ENCODE results near the gene ZC3HAV1L. TPM values are rescaled to one million over a fixed set of nuclear protein-coding genes. Genes with fewer than 3 reads are reported as not detected.
A peak's percentile ranks its signal among the peaks of the same experiment; 100 is the strongest.
"Not testable (repeated sequence)": the region's sequence is repeated elsewhere in the genome, so short reads cannot be mapped to it uniquely, and the experiment has no call there.

The ZC3HAV1L gene
- polyA plus RNA-seq, 6 donors from 2014 or later: 0.18 TPM; not detected in 5

- H3K27ac Mint-ChIP-seq: peak overlapping the region in 3 of 6 donors; percentile 4 to 79 (median 13)
- H3K27me3 Mint-ChIP-seq: no peaks in the 10 kb centered on the region
- H3K4me3 Mint-ChIP-seq: no peak overlapping the region
- H3K4me1 Mint-ChIP-seq: peaks cover 6 to 14% (median 7%) of the 10 kb centered on the region in 3 donors
- peaks cover 21 to 30% of the 10 kb centered on the region in 2 donors for H3K36me3 Mint-ChIP-seq
- DNase-seq (no peak), ATAC-seq (ENCODE audit: low read depth in 2 of 2) (no peak)
- no peaks in the 10 kb centered on the region for H3K9me3 Mint-ChIP-seq
Measured at GRCh38 chr7:139068544-139069399, 32.9 kb upstream of the ZC3HAV1L start.

- no peaks in the 10 kb centered on the region for H3K9me3 Mint-ChIP-seq
- H3K27me3 Mint-ChIP-seq: no peaks in the 10 kb centered on the region
- no peak for DNase-seq
- peak overlapping the region in 1 of 6 donors; percentile 68 for H3K27ac Mint-ChIP-seq
- H3K4me1 Mint-ChIP-seq: peaks cover 0 to 14% (median 10%) of the 10 kb centered on the region in 3 donors
- peaks cover 18 to 32% of the 10 kb centered on the region in 2 donors for H3K36me3 Mint-ChIP-seq
- ATAC-seq (ENCODE audit: low read depth in 2 of 2): no peak
- no peak overlapping the region for H3K4me3 Mint-ChIP-seq
Measured at GRCh38 chr7:139066315-139066714, 30.5 kb upstream of the ZC3HAV1L start.

GRCh38 chr7:139065323-139065722 is 29.5 kb upstream of the ZC3HAV1L start:
- peak overlapping the region in 2 of 6 donors; percentile 44 to 74 for H3K27ac Mint-ChIP-seq
- no peaks in the 10 kb centered on the region for H3K27me3 Mint-ChIP-seq
- ATAC-seq (ENCODE audit: low read depth in 2 of 2) (no peak), DNase-seq (no peak)
- H3K4me3 Mint-ChIP-seq: no peak overlapping the region
- H3K4me1 Mint-ChIP-seq: peaks cover 2 to 18% (median 14%) of the 10 kb centered on the region in 3 donors
- H3K9me3 Mint-ChIP-seq: no peaks in the 10 kb centered on the region
- H3K36me3 Mint-ChIP-seq: peaks cover 24 to 42% of the 10 kb centered on the region in 2 donors

- ATAC-seq (ENCODE audit: low read depth in 2 of 2): no peak
- peak overlapping the region in 1 of 6 donors; percentile 71 for H3K27ac Mint-ChIP-seq
- H3K4me1 Mint-ChIP-seq: peaks cover 5 to 21% (median 7%) of the 10 kb centered on the region in 3 donors
Measured at GRCh38 chr7:139061416-139061815, 25.6 kb upstream of the ZC3HAV1L start.

GRCh38 chr7:139060695-139061237 is 24.9 kb upstream of the ZC3HAV1L start:
- DNase-seq (no peak), ATAC-seq (ENCODE audit: low read depth in 2 of 2) (no peak)
- Mint-ChIP-seq H3K36me3 (peaks cover 16 to 30% of the 10 kb centered on the region in 2 donors), H3K4me1 (peaks cover 5 to 21% (median 7%) of the 10 kb centered on the region in 3 donors), H3K27ac (peak overlapping the region in 4 of 6 donors; percentile 28 to 71 (median 49)), H3K9me3 (no peaks in the 10 kb centered on the region), H3K27me3 (no peaks in the 10 kb centered on the region), H3K4me3 (no peak overlapping the region)

More at GRCh38 chr7:139061416-139061815, 25.6 kb upstream of the ZC3HAV1L start:
- DNase-seq: no peak
- H3K36me3 Mint-ChIP-seq: peaks cover 16 to 37% of the 10 kb centered on the region in 2 donors
- no peaks in the 10 kb centered on the region for H3K9me3 Mint-ChIP-seq
- H3K27me3 Mint-ChIP-seq: no peaks in the 10 kb centered on the region
- H3K4me3 Mint-ChIP-seq: no peak overlapping the region

- no peak for DNase-seq
- no peak for ATAC-seq (ENCODE audit: low read depth in 2 of 2)
- Mint-ChIP-seq H3K27me3 (no peaks in the 10 kb centered on the region), H3K36me3 (peaks cover 16 to 26% of the 10 kb centered on the region in 2 donors), H3K27ac (peak overlapping the region in 2 of 6 donors; percentile 29 to 71), H3K4me1 (peaks cover 5 to 21% (median 7%) of the 10 kb centered on the region in 3 donors), H3K4me3 (no peak overlapping the region), H3K9me3 (no peaks in the 10 kb centered on the region)
Measured at GRCh38 chr7:139059905-139060304, 24.1 kb upstream of the ZC3HAV1L start.

- H3K9me3 Mint-ChIP-seq: no peaks in the 10 kb centered on the region
- peaks cover 5 to 21% (median 7%) of the 10 kb centered on the region in 3 donors for H3K4me1 Mint-ChIP-seq
- H3K27me3 Mint-ChIP-seq: no peaks in the 10 kb centered on the region
- ATAC-seq (ENCODE audit: low read depth in 2 of 2) (no peak), DNase-seq (no peak)
- peaks cover 17 to 26% of the 10 kb centered on the region in 2 donors for H3K36me3 Mint-ChIP-seq
- peak overlapping the region in 1 of 6 donors; percentile 13 for H3K27ac Mint-ChIP-seq
- no peak overlapping the region for H3K4me3 Mint-ChIP-seq
Measured at GRCh38 chr7:139058943-139059342, 23.1 kb upstream of the ZC3HAV1L start.

- ATAC-seq (ENCODE audit: low read depth in 2 of 2) (no peak), DNase-seq (no peak)
- H3K4me3 Mint-ChIP-seq: peak overlapping the region in 1 of 8 donors; percentile 6
- no peaks in the 10 kb centered on the region for H3K27me3 Mint-ChIP-seq
- peaks cover 0 to 7% (median 5%) of the 10 kb centered on the region in 3 donors for H3K4me1 Mint-ChIP-seq
- no peaks in the 10 kb centered on the region for H3K9me3 Mint-ChIP-seq
- peak overlapping the region in 1 of 6 donors; percentile 43 for H3K27ac Mint-ChIP-seq
- peaks cover 8 to 14% of the 10 kb centered on the region in 2 donors for H3K36me3 Mint-ChIP-seq
Measured at GRCh38 chr7:139055674-139056073, 19.8 kb upstream of the ZC3HAV1L start.

GRCh38 chr7:139054656-139055055 is 18.8 kb upstream of the ZC3HAV1L start:
- ATAC-seq (ENCODE audit: low read depth in 2 of 2): not testable (repeated sequence)

GRCh38 chr7:139054101-139054500 is 18.3 kb upstream of the ZC3HAV1L start:
- Mint-ChIP-seq H3K4me1 (no peaks in the 10 kb centered on the region), H3K4me3 (no peak overlapping the region), H3K9me3 (no peaks in the 10 kb centered on the region), H3K27ac (peak overlapping the region in 3 of 6 donors; percentile 13 to 36 (median 23)), H3K27me3 (no peaks in the 10 kb centered on the region), H3K36me3 (peaks cover 7 to 23% of the 10 kb centered on the region in 2 donors)
- ATAC-seq (ENCODE audit: low read depth in 2 of 2) (no peak), DNase-seq (no peak)

More at GRCh38 chr7:139054656-139055055, 18.8 kb upstream of the ZC3HAV1L start:
- H3K4me3 Mint-ChIP-seq: peak overlapping the region in 1 of 8 donors; percentile 21
- not testable (repeated sequence) for DNase-seq, H3K9me3 Mint-ChIP-seq, H3K27me3 Mint-ChIP-seq, H3K4me1 Mint-ChIP-seq
- peaks cover 1 to 17% of the 10 kb centered on the region in 2 donors for H3K36me3 Mint-ChIP-seq
- peak overlapping the region in 2 of 6 donors; percentile 13 to 36 for H3K27ac Mint-ChIP-seq

GRCh38 chr7:139051655-139052054 is 15.8 kb upstream of the ZC3HAV1L start:
- Mint-ChIP-seq H3K27ac (peak overlapping the region in 1 of 6 donors; percentile 47), H3K9me3 (no peaks in the 10 kb centered on the region), H3K4me3 (no peak overlapping the region), H3K27me3 (no peaks in the 10 kb centered on the region), H3K36me3 (peaks cover 16 to 30% of the 10 kb centered on the region in 2 donors), H3K4me1 (peaks cover 1 to 2% (median 2%) of the 10 kb centered on the region in 3 donors)
- no peak for DNase-seq
- no peak for ATAC-seq (ENCODE audit: low read depth in 2 of 2)

GRCh38 chr7:139049936-139050335 is 14.1 kb upstream of the ZC3HAV1L start:
- peaks cover 13 to 16% (median 14%) of the 10 kb centered on the region in 3 donors for H3K4me1 Mint-ChIP-seq
- H3K27me3 Mint-ChIP-seq: no peaks in the 10 kb centered on the region
- peak overlapping the region in 1 of 6 donors; percentile 11 for H3K27ac Mint-ChIP-seq
- DNase-seq (no peak), ATAC-seq (ENCODE audit: low read depth in 2 of 2) (no peak)
- H3K9me3 Mint-ChIP-seq: no peaks in the 10 kb centered on the region
- no peak overlapping the region for H3K4me3 Mint-ChIP-seq
- H3K36me3 Mint-ChIP-seq: peaks cover 30 to 46% of the 10 kb centered on the region in 2 donors

- DNase-seq (no peak), ATAC-seq (ENCODE audit: low read depth in 2 of 2) (no peak)
- Mint-ChIP-seq H3K36me3 (peaks cover 33 to 48% of the 10 kb centered on the region in 2 donors), H3K9me3 (no peaks in the 10 kb centered on the region), H3K27me3 (no peaks in the 10 kb centered on the region), H3K27ac (peak overlapping the region in 3 of 6 donors; percentile 70 to 91 (median 80)), H3K4me1 (peaks cover 21 to 24% (median 22%) of the 10 kb centered on the region in 3 donors), H3K4me3 (peak overlapping the region in 1 of 8 donors; percentile 29)
Measured at GRCh38 chr7:139049111-139049510, 13.3 kb upstream of the ZC3HAV1L start.
